Psoas muscle (tissue), 8 donors: ENCODE measurements around the gene FAM219A. TPM values are rescaled to one million over a fixed set of nuclear protein-coding genes. Genes with fewer than 3 reads are reported as not detected.
"Not testable (repeated sequence)": the region's sequence is repeated elsewhere in the genome, so short reads cannot be mapped to it uniquely, and the experiment has no call there.

Experiments used
- ATAC-seq, 4 donors: fragments of 200-7000 bp; cut with Tn5 transposase; one replicate each; pipeline ENCODE4 v1.9.1; 2020; ENCODE audit warnings: moderate library complexity in 3 of 4, mild to moderate bottlenecking in 2 of 4
- DNase-seq, 2 donors: peaks; one replicate each; pipeline ENCODE4 v3.0.0-alpha.2; 2020
- H3K27ac ChIP-seq: fragments of 200-600 bp; one replicate; pipeline ENCODE4 v1.8.0; 2022
- H3K27me3 ChIP-seq, 3 donors: fragments of 200-600 bp in 1 of 3; one replicate each; pipeline versions ENCODE4 v1.6.1 to v1.8.0; 2013 to 2022; ENCODE audit warnings: low read length in 2 of 3, mild to moderate bottlenecking in 2 of 3, moderate library complexity in 1 of 3; ENCODE audit not compliant: insufficient read depth in 3 of 3
- H3K36me3 ChIP-seq, 2 donors: fragments of 200-600 bp in 1 of 2; one replicate each; pipeline versions ENCODE4 v1.6.1 to v1.8.0; 2013 to 2022; ENCODE audit warnings: low read depth in 1 of 2, mild to moderate bottlenecking in 1 of 2, moderate library complexity in 1 of 2; ENCODE audit not compliant: insufficient read depth in 1 of 2
- H3K4me1 ChIP-seq: fragments of 200-600 bp; one replicate; pipeline ENCODE4 v1.8.0; 2022
- H3K4me3 ChIP-seq: fragments of 200-600 bp; one replicate; pipeline ENCODE4 v1.8.0; 2022; ENCODE audit warnings: mild to moderate bottlenecking
- H3K9me3 ChIP-seq: fragments of 200-600 bp; one replicate; pipeline ENCODE4 v1.8.0; 2022
- CTCF ChIP-seq: fragments of 200-600 bp; IDR thresholded peaks from one replicate; pipeline ENCODE4 v1.8.0; 2022; ENCODE audit warnings: antibody characterized with exemption
- WGBS, 3 donors: extraction: QIAGEN DNeasy Blood & Tissue Kit; methylation state at CpG; one replicate each; pipeline versions ENCODE4 v1.1.6 to v1.1.7; 2013; 5-methylcytosine and 5-hydroxymethylcytosine counted together
- intact Hi-C, 2 donors: fragments of 100-400 bp; cut with DNase I; formaldehyde crosslinking; loops; one replicate each; pipeline versions ENCODE4 v1.11.0 to v1.14.2; 2022
- polyA plus RNA-seq, 3 donors: library from polyadenylated mRNA; stranded (reverse); fragments of 200-250 nt; gene quantifications; one replicate each; pipeline ENCODE4 v1.2.3, GENCODE V29; 2013
- total RNA-seq, 4 donors: library from RNA; stranded (reverse); fragmentation: NEBNext Ultra II Directional in 2 of 4; extraction: Animal tissue kit (Norgen Biotek cat#: 25700) in 2 of 4; gene quantifications; one replicate each; pipeline versions ENCODE4 v1.2.1 to v1.2.4, GENCODE V29; 2021 to 2023
- donor health status: healthy with polysubstance abuse.
- donor health status: DM: no; HTN: no; CAD: no; lungs with moderate emphysema.
- donor health status: Bipolar disorder and iron deficiency.
- donor health status: healthy.
- donor health status: DM: yes; HTN: yes; CAD: no.
- donor health status: DM: no; HTN: no; CAD: no.
- donor health status: DM: no; HTN: no; CAD: no.
- donor health status: DM: yes; HTN: yes; CAD: no.

FAM219A gene
- total and polyA plus RNA-seq, 7 donors, result 25.4 to 99.4 (median 36.5) TPM

GRCh38 chr9:34443976-34444375 lies 14.4 kb downstream of the FAM219A start:
- Histone ChIP-seq H3K27ac (no peak overlapping the region), H3K27me3 (no peaks in the 10 kb centered on the region), H3K36me3 (peaks cover 0 to 3% of the 10 kb centered on the region in 2 donors), H3K4me3 (no peak overlapping the region), H3K9me3 (no peaks in the 10 kb centered on the region), H3K4me1 (peaks cover 62% of the 10 kb centered on the region)
- no peak for TF ChIP-seq CTCF
- intact Hi-C loops, result no loop called here
- ATAC-seq (no peak), DNase-seq (no peak)

- DNase-seq, result no peak
- no peak for TF ChIP-seq CTCF
- intact Hi-C loops, result no loop called here
- ATAC-seq, result no peak
- H3K9me3 ChIP-seq, result no peaks in the 10 kb centered on the region
- H3K4me1 ChIP-seq, result peaks cover 62% of the 10 kb centered on the region
- no peak overlapping the region for H3K4me3 ChIP-seq
- H3K36me3 ChIP-seq, result peaks cover 0 to 7% of the 10 kb centered on the region in 2 donors
- no peak overlapping the region for H3K27ac ChIP-seq
- H3K27me3 ChIP-seq, result no peaks in the 10 kb centered on the region
- WGBS, 3 donors, result 55 to 65% (median 62%) methylated on average over 2 of the region's 2 CpGs
Observed at GRCh38 chr9:34443533-34443932, 14.8 kb downstream of the FAM219A start.

- Histone ChIP-seq H3K4me1 (peaks cover 60% of the 10 kb centered on the region), H3K9me3 (no peaks in the 10 kb centered on the region), H3K36me3 (peaks cover 0 to 13% of the 10 kb centered on the region in 2 donors), H3K4me3 (no peak overlapping the region), H3K27me3 (no peaks in the 10 kb centered on the region), H3K27ac (no peak overlapping the region)
- WGBS, 3 donors, result 95 to 100% (median 100%) methylated on average over 1 of the region's 1 CpG
- ATAC-seq, result no peak
- intact Hi-C loops, result no loop called here
- DNase-seq, result no peak
- no peak for TF ChIP-seq CTCF
Observed at GRCh38 chr9:34442770-34443169, 15.6 kb downstream of the FAM219A start.

GRCh38 chr9:34440017-34440416 lies 18.4 kb downstream of the FAM219A start:
- Histone ChIP-seq H3K4me1 (peaks cover 42% of the 10 kb centered on the region), H3K27me3 (no peaks in the 10 kb centered on the region), H3K27ac (no peak overlapping the region), H3K9me3 (no peaks in the 10 kb centered on the region), H3K4me3 (no peak overlapping the region), H3K36me3 (peaks cover 0 to 19% of the 10 kb centered on the region in 2 donors)
- DNase-seq (no peak), ATAC-seq (peak in 1 of 4 donors; percentile 39)
- intact Hi-C loops, result no loop called here
- no peak for TF ChIP-seq CTCF

GRCh38 chr9:34438465-34438864 lies 19.9 kb downstream of the FAM219A start:
- not testable (repeated sequence) for DNase-seq, H3K27ac ChIP-seq, H3K4me3 ChIP-seq, H3K27me3 ChIP-seq, ATAC-seq, H3K9me3 ChIP-seq
- WGBS, 3 donors, result 95 to 97% (median 95%) methylated on average over 4 of the region's 4 CpGs
- peaks cover 31% of the 10 kb centered on the region for H3K4me1 ChIP-seq
- peaks cover 0 to 19% of the 10 kb centered on the region in 2 donors for H3K36me3 ChIP-seq
- intact Hi-C loops, result loop anchor here in 1 of 2 donors (10.0 kb wide), 1 partner anchor 166 kb away; no protein-coding TSS in a partner anchor

- 94 to 97% (median 94%) methylated on average over 23 to 28 of the region's 28 CpGs for WGBS, 3 donors
- ATAC-seq, result not testable (repeated sequence)
Observed at GRCh38 chr9:34437926-34438307, 20.5 kb downstream of the FAM219A start.

More at GRCh38 chr9:34437926-34438307, 20.5 kb downstream of the FAM219A start:
- Histone ChIP-seq H3K36me3 (peaks cover 0 to 19% of the 10 kb centered on the region in 2 donors), H3K4me1 (peaks cover 25% of the 10 kb centered on the region)
- not testable (repeated sequence) for DNase-seq, H3K27me3 ChIP-seq, H3K9me3 ChIP-seq, H3K4me3 ChIP-seq, H3K27ac ChIP-seq
- intact Hi-C loops, result loop anchor here (1.0 to 10.0 kb wide), 3 partner anchors 62 to 167 kb away; no protein-coding TSS in a partner anchor
